ENCODE data around the gene SLCO3A1.

The SLCO3A1 gene

DNA sequence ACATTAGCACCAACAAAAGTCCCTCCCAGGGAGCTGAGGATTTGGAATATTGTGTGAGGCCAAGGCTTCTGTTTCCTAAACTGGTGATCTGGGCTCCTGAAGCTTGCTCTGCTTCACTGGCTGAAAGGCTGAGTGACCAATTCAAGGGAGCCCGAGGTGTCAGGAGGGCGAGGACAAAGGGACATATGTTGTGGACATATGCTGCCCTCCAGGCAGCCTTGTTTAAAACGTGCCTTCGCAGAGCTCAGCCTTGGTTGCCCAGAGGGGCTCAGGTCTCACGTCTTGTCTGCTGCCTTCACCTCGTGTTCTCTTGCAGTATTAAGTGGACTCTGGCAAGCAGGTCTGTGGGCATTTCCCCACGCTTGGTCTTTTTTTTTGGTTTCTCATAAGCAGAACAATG, 7.0 kb downstream of the SLCO3A1 start:
- no peak for DNase-seq (ENCODE audit: low read depth, low spot score)

DNA sequence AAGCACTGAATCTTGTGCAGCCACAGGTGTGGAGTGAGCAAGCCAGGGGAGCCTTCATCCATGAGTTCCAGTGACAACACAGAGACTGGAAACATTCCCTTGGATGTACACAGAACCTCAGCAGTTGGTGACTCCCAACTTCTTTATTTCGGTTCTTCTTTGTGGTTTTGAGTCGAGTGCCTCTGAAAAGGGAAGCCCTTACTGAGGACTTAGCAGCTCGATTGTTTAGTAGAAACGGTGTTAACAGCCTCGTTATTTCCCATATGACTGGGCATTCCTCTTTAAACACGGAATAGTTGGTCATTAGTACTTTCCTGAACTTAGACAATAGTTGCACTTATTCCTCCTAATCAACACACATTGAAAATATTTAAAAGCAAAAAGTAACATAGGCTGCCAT, 7.7 kb downstream of the SLCO3A1 start:
- DNase-seq (ENCODE audit: low read depth, low spot score) = no peak

DNA sequence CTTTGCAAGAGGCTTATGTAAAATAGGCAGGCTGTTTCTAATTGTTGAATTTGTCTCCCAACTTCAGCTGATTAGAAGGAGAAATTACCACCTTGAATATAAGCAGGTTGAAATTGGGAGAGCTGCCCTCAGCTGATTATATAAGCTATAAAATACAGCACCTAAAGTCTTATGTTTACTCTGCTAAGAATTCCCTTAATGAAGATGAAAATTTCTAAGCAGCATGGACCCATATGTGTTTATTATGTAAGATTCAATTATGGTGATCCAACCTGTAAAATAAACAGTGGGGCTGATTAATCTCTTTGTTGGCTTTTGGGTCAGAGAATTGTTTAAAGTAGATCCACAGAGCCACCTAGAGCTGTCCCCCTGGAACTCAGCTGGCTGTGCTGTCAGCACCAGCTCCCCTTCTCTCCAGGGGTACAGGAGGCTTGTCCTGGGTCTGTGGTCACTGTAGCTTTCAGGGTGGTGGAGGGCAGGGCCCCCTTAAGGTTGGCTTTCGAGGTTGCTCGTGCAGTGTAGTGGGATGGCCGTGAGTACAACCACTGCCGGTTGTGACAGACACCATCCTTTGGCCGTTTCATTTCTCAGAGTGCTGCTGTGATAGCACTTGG, 9.5 kb downstream of the SLCO3A1 start:
- DNase-seq (ENCODE audit: low read depth, low spot score) = no peak

DNA sequence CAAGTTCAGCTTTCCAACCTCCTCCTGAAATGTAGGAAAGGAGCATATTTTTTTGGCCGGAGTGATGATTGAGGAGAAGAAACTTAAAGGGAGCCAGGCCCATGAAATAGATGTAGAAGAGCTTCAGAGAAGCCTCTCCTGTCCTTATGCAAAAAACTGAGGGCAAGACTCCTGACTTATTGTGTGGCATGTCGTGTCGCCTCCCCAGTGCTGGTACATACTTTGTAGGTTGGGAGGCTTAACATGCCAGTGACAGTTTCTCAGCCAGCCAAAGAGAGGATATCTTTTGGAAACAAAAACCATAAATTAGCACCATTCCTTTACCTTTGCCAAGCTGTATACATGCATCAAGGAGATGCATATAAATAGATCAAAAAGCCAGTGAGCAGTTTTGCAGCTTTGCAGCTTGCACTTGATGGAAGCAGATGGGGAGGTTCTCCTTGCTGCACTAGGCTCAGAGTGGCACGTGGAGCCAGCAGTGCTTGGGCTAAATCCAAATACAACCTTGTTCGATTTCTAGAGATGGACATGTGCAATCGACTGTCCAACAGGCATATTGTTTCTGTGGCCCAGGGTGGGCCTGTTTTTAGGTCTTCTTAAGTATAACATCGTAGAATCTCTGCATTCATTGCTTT, 10.2 kb downstream of the SLCO3A1 start:
- no peak for DNase-seq (ENCODE audit: low read depth, low spot score)

DNA sequence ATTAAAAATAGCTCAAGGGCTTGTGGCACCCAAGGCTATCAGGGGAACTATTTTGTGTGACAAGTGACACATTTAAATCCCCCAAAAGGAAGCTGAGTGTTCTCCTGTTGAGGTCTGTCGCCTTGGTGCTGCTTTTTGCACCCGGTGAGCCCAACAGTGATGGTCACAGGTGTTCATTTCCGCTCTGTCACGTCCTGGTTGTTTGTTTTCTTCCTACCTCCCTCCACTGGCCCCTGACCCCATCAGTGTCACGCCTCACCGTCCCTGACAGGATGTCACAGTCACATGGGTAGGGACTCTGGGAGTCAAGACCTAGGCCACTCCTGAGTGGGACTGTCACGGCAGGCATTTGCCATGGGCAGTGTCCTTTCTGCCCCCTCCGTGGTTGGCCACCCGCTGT, 11.2 kb downstream of the SLCO3A1 start:
- DNase-seq (ENCODE audit: low read depth, low spot score) = no peak

DNA sequence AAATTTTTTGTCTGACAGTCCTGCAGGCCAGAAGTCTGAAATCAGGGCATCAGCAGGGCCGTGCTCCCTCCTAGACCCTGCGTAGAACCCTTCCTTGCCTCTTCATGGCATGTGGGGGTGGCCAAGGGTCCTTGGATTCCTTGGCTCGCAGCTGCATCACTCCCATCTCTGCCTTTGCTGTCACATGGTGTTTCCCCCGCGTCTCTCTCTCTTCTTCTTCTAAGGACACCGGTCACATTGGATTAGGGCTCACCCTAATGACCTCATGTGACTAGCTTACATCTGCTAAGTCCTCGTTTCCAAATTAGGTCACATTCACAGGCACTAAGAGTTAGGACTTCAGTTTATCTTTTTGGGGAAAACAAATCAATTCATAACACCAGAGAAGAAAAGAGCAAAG, 12.0 kb downstream of the SLCO3A1 start:
- DNase-seq (ENCODE audit: low read depth, low spot score) = no peak

DNA sequence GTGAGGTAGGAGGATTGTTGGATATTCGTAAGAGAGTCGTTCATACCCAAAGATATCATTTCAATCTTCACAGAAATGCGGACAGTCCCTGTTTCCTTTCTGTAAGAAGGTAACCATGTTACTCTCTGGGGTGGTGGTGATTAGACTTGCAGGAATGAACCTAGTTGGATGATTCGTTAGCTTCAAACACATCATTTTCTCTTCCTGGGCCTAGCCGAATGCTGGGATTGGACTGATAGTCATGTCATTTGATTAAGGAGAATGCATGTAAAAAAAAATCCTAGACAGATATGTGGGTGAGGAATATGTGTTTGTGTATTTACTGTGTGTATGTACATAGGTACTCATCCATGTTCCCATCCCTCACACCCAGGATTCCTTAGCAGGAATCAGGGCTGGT, 12.4 kb downstream of the SLCO3A1 start:
- DNase-seq (ENCODE audit: low read depth, low spot score) = no peak

DNA sequence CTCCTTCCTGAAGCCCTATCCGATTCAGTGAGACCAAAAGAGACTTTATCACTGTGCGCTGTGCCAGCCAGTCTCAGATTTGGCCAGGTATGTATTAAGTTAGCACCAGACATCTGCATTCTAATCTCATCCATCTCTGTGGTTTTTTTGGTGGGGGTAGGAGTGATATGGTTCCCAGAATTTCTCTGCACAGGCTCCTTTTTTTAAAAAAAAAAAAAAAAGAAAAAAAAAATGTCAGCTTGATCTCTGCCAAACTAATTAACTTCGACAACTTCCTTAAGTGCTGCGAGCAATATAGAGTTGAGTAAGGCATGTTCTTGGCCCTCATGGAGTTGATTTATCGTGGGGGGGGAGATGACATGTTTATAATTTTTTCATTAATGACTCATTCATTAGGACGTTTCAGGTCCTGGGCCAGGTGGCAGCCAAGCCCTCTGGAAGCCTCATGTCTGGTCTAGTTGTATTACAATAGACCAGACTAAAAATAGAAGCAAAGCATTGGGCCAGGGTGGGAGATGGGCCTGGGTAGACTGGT, 12.9 kb downstream of the SLCO3A1 start:
- no peak for DNase-seq (ENCODE audit: low read depth, low spot score)

DNA sequence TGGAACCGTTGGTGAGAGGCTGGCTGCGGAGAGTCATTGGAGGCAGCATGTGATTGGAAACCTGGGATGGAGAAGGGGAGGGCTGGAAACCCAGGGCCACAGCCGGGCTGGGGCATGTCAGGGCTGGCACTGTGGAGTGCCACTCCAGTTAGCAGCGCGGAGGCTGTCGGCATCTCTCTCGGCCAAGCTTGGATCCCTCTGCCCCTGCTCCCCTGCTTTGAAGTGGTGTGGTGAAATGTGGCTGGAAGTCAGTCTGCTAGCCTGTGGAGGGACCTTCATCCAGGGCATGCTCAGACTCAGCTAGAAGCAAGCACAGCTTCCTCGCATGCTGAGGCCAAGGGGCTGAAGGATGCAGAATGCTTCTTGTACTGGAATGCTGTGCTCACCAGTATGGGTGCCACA, 13.5 kb downstream of the SLCO3A1 start:
- DNase-seq (ENCODE audit: low read depth, low spot score) = no peak

DNA sequence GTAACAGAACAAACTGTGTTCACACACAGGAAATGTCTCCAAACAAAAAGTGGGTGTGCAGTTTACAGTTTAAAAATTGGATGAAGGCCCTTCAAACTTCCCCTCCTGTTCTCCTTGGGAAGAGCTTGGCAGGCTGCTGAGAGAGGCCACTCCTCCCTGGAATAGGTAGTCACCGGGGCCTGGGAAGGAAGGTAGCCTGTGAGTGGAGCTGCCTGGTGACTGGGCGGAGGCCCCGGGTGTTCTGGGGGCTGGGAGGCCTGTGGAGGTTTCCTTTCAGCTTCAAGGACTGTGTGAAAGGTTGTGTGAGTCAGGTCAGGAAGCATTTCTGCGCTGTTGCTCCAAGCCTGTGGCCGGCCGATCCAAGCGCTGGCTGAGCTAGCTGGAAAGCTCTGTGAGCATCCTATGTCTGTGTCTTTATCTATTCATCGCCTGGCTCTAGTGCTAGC, 14.1 kb downstream of the SLCO3A1 start:
- no peak for DNase-seq (ENCODE audit: low read depth, low spot score)

DNA sequence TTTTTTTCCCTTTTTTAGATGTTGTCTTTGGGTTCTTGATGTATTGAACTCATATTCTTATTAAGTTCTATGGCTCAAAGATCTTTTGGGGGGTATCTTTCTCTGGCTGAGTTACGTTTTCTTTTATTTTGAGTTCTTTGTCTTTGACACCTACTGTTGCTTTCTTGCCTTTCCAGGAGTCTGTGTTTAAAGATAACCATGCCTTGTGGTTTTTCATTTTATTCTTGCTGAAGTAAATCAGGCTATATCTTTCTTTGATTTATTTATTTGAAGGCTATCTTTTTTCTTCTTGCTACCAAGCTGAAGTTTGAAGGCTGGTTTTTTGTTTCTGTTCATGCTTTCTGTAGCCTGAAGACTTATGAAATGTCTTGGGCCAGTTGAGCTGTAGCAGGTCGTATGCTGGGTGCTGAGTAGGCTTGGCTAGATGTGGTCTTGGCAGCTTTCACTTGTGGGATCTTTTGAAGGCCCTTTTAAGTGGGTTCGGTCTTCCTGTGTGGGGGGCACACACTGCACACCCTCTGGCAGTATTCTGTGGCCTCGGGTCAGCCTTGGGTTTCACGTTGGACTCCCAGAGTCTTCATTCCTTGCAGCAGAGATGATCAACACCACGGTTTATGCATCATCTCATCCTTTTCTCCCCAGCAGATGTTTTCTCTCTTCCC, 17.5 kb downstream of the SLCO3A1 start:
- DNase-seq (ENCODE audit: low read depth, low spot score) = no peak

DNA sequence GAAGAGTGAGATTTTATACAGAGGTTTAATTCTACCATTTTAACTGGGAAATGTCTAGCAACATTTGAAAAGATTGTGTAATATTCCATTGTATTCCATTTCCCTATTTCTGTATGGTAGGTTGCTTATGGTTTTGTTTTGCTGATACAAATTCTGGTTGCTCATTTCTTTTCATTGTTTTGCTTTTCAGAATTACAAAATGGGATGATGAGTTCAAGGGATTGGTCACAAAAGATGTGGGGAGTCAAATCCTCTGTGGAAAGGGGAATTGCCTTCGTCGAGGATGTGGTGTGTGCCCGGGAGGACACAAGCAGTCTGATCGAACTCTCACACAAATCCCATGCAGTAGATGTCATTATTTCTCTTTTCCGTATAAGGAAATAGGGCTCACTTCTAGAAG, 18.3 kb downstream of the SLCO3A1 start:
- no peak for DNase-seq (ENCODE audit: low read depth, low spot score)

DNA sequence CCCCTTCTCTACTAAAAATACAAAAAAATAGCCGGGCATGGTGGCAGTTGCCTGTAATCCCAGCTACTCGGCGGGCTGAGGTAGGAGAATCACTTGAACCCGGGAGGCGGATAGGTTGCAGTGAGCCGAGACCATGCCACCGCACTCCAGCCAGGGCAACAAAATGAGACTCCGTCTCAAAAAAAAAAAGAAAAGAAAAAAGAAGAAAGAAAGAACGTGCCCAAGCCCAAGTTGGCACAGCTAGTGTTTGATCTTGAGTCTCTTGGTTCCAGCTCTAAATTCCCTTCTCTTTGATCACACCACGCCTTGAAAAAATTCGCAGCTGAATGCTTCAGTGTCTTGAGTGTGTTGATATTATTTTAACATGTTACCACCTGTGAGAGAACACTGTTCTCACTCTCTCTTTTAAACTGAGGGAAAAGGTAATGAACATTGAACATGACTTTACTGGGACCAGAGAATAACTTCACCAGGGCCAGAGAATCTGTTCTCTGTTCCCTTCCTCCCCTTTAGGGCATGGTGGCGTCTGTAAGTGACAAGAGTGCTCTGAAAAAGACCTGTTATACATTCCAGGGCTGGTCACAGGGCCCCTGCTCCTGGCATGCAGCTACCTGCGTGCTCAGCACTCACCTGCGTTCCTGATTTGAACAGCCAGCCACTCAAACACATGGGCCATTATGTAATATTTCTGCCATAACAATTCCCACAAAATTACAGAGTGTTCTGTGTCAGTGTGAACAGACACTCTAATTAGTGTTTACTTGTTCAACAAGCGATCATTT, 19.0 kb downstream of the SLCO3A1 start:
- DNase-seq (ENCODE audit: low read depth, low spot score) = no peak

DNA sequence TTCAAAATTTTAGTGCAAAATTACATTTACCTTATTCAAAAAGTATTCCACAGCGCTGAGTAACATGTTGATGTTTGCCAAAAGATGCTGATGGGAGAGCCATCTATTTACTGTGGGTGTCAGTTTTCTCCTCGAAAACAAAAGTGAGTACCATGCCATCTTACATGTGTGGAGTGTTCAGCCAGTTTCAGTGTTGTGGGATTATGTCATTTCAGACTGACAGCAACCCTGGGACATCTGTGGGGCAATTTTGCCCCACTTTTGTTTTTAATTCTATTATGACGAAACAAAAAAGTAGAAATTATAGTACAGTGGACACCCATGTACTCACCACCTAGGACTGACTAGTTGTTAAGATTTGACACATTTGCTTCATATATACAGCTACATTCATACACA, 19.6 kb downstream of the SLCO3A1 start:
- no peak for DNase-seq (ENCODE audit: low read depth, low spot score)

DNA sequence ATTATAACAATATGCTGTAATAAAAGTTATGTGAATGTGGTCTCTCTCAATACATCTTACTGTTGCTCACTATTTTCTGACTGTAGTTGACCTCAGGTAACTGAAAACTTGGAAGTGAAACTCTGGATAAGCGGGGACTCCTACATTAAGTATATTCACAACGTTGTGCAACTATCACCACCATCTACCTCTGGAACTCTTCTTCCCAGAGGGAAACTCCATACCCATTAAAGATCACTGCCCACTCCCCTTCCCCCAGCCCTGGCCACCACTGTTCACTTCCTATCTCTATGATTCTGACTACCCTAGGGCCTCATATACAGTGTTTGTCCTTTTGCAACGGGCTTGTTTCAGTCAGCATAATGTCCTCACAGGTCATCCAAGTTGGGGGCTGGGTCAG, 20.7 kb downstream of the SLCO3A1 start:
- DNase-seq (ENCODE audit: low read depth, low spot score) = no peak

DNA sequence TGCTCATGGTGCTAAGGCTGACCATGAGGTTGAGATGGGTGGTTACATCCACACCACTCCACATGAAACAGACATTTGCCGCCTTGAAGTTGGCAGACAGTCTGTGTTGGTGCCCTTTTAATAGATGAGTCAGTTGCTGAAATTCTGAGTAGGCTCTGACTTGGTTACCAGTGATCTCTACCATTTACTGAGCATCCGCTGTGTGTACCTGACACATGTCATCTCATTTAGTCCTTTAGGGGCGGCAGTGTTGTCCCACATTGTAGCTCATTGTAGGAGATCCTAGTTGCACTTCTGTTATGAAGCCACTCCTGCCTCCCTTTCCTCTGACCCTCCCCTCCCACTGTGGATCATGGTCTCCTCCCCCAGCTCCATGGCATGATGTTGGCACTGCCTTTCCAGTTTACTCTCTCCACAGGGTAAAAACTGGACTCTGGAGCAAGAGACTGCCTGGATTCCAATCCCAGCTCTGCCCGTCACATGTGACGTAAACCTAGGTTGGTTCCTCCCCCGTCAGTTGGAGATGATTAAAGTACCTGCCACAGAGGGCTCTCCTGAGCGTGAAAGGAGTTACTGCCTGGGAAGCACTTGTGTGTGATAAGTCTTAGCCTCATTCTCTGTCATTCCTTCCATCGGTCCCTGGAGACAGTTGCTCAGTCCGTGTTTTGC, 21.6 kb downstream of the SLCO3A1 start:
- DNase-seq (ENCODE audit: low read depth, low spot score) = no peak

DNA sequence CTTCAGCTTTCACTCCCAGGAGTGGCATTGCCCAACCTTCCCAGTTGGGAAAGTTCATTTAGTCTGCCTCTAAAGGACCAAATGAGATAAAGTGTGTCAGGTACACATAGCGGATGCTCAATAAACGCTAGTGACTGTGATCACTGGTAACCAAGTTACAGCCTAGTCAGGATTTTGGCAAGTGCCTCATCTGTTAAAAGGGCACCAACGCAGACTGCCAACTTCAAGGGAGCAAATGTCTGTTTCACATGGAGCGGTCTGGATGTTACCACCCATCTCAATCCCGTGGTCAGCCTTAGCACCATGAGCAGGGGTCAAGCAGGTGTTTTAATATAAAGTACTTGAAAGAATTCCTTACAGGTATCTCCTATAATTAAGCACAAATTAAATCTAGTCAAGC, 22.7 kb downstream of the SLCO3A1 start:
- DNase-seq (ENCODE audit: low read depth, low spot score) = no peak

DNA sequence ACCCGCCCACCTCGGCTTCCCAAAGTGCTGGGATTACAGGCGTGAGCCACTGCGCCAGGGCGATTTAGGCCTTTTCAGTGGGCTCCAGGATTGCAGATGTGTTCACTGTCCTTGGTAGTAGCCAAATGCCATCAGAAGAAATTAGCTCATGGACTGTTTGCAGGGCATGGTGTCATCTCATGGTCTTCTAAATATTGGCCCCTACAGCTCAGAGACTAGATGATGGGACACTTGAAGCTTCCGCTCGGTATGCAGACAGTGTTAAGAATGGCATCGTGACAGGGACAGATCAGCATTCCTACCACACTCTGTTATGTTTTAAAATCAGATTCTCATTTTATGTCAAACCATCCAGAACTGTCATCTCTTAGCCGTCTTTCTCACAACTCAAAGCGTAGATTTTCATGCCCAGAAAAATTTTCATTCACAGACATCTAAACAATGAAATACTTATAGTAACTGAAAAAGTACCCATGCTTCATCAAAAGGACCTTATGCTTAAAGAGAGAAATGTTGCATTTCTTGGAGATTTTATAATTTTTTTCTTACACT, 24.9 kb downstream of the SLCO3A1 start:
- no peak for DNase-seq (ENCODE audit: low read depth, low spot score)

DNA sequence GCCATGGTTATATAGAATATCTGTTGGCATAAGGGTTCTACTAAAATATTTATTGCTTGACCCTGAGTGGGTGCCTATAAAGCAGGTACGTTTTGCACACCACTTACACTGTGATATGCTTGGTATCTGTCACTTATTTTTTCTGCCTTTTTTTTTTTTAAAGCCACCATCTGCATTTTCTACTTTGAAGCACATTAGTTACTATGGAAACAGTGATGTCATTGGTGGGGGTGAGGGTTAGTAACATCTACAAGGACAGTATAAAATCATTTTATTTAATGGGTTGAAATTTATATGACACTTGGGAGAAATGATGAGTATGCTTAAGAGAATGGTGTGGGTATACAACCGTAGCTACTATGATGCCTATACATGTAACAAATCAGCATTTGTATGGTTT, 25.6 kb downstream of the SLCO3A1 start:
- DNase-seq (ENCODE audit: low read depth, low spot score) = no peak

DNA sequence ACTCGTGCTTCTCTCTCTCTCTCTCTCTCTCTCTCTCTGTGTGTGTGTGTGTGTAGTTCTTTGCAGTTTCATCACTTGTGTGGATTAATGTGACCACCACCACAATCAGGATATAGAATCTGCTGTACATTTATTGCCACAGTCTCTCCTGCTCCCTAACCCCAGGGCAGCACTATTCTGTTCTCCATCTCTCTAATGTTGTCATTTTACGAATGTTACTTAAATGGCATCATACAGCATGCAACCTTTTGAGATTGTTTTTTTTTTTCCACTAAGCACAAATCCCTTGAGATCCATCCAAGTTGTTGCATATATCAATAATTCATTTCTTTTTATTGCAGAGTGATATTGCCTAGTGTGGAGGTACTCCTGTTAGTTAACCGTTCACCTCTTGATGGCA, 26.9 kb downstream of the SLCO3A1 start:
- DNase-seq (ENCODE audit: low read depth, low spot score) = no peak

DNA sequence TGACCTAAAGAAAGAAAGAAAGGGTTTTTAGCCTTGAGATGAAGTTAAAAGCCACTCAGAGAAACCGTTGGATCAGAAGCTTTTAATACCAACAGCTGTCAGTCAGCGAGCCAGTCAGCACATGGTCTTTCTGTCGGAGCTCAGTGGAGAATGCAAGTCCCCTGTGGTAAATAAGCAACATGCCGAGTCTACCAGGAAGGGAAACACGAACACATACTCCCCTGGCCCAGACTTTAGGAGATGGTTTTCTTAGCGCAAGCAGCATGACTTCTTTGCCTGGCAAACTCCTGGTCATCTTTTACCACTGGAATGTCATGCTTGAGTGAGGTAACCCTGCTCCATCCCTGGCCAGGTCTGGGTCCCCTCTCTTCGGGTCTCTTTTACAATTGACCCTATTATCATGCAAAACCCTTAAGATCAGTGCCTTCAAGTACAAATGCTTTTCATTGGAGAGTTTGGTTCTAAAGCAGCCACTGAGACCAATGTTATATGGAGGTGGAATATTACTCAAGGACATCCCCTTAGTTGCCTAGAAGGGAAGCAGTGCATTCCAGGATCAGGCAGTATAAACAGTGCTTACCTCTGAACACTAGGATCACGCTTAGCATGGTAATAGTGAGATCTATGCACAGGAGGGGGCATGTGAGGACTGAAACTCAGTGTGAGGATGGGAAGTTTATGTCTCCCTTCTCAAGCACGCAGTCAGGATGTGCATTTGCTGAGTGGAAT, 28.2 kb downstream of the SLCO3A1 start:
- DNase-seq (ENCODE audit: low read depth, low spot score) = no peak
